Astrocyte of the cerebellum (primary cell): ENCODE results near the gene RAB44.

Source experiments
- DNase-seq: peaks from one replicate; pipeline ENCODE4 v3.0.0-alpha.2; 2011; ENCODE audit warnings: low read depth
- H3K4me3 ChIP-seq: 2 replicates; pipeline ENCODE4 v1.5.1; 2011; ENCODE audit warnings: mild to moderate bottlenecking, low read depth, low read length, moderate library complexity
- CTCF ChIP-seq: IDR thresholded peaks from 2 replicates; pipeline ENCODE4 v1.5.1; 2012; ENCODE audit warnings: low read length, low read depth, moderate library complexity, mild to moderate bottlenecking; ENCODE audit errors: missing control alignments
- in situ Hi-C: cut with HindIII; loops from 2 replicates; pipeline ENCODE4 v1.10.0; 2017; ENCODE audit warnings: low sequenced_read_pairs

Gene RAB44

DNA sequence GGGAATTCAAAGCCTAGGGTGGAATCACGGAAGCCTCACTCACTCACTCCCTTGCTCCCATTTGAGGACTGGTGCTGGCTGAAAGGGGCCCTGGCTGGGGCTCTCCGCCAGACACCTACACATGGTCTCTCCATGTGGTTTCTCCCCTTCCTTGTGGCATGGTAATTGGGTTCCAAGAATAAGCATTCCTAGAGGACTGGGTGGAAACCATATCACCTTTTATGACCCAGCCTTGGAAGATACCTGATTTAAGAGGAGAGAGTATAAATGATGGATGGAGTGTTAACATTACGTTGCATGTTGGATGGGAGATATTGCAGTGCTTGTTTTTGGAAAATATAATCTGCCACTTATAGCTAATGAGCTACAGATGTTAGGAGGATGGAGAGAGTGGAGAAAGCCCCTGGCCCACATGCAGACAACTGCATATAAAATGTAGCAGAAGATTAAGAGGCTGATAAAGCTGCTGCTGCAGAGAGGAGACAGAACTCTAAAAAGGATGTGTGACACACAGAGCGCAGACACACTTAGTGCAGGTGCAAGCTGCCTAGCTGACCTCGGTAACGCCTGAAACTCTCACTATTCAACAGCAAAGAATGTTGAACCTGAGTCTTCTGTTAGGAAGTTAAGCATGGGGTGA is 42.4 kb upstream of the RAB44 start:
- no peak for TF ChIP-seq CTCF
- DNase-seq: no peak
- in situ Hi-C loops: no loop called here
- H3K4me3 ChIP-seq: no peak overlapping the region

- no peak overlapping the region for H3K4me3 ChIP-seq
- in situ Hi-C loops: no loop called here
- DNase-seq: peak; percentile 45
- TF ChIP-seq CTCF: no peak
These were observed 41.2 kb upstream of the RAB44 start for GRCh38 chr6:36656441-36656840.

DNA sequence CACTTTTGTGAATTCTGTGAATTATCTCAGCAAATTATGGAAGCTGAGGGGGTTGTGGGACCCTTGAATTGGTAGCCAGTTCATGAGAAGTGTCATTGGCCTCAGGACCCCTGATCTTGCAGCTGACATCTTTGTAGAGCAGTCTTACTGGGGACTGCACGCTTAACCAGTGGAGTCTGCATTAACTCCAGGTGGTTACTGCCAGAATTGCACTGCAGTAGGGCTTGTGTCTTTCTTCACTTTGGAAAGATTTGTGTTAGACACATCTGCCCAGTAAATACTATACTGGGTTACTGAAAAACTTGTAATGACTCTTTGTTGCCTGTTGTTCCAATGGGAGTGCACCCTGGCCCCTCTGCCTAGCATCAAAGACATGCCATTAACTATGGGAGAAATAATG is 40.4 kb upstream of the RAB44 start:
- H3K4me3 ChIP-seq: no peak overlapping the region
- TF ChIP-seq CTCF: no peak
- no peak for DNase-seq
- in situ Hi-C loops: no loop called here

DNA sequence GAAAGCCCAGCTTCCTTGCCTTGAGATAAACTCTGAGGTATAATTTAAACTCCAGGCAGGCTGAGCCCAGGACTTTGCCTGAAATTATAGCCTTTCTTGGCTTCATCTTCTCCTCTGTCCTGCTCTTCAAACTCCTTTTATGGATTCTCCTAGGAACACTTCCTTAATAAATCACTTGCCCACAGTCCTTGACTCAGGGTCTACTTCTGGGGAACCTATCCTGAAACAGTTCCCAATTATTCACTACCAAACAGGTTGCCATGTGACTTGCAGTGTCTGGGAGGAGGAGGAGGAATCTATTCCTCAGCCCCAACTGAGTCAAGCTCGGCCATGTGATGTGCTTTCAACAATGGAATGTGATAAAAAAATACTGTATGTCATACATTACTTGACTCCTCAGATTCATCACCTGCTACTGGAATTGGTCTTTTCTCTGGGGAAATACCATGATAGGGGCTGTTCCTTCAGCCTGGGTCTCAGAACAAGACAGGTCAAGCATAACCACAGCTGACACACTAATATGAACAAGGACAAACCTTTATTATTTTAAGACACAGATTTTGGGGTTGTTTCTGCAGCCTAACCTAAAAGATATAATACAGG is 39.6 kb upstream of the RAB44 start:
- no peak for DNase-seq
- TF ChIP-seq CTCF: no peak
- in situ Hi-C loops: no loop called here
- no peak overlapping the region for H3K4me3 ChIP-seq

- TF ChIP-seq CTCF: no peak
- in situ Hi-C loops: no loop called here
- peak; percentile 55 for DNase-seq
- H3K4me3 ChIP-seq: no peak overlapping the region
These were observed 38.4 kb upstream of the RAB44 start for GRCh38 chr6:36659271-36659670.

- in situ Hi-C loops: no loop called here
- no peak for DNase-seq
- TF ChIP-seq CTCF: no peak
- H3K4me3 ChIP-seq: no peak overlapping the region
These were observed 36.7 kb upstream of the RAB44 start for GRCh38 chr6:36660771-36661471.
